GM21367 (cell line): ENCODE data around the gene NDUFV1.
"Not testable (repeated sequence)": the region's sequence is repeated elsewhere in the genome, so short reads cannot be mapped to it uniquely, and the experiment has no call there.

Source experiments
- ATAC-seq: cut with Tn5 transposase; IDR thresholded peaks from one replicate; pipeline ENCODE4 v1.9.1; 2021; ENCODE audit not compliant: unreplicated experiment

The NDUFV1 gene

GRCh38 chr11:67606492-67607295 lies at the start of gene NDUFV1:
Gene NDUFV1, plus strand, starts transcription at chr11:67606936. Its CDS starts 69 bp downstream, at chr11:67607005.
- ATAC-seq: peak; percentile 88

GRCh38 chr11:67558084-67558772 lies 48.5 kb upstream of the NDUFV1 start:
- ATAC-seq: no peak

- peak; percentile 44 for ATAC-seq
These were observed 44.6 kb upstream of the NDUFV1 start for GRCh38 chr11:67561971-67562619.

- no peak for ATAC-seq
These were observed 43.6 kb upstream of the NDUFV1 start for GRCh38 chr11:67562963-67563704.

GRCh38 chr11:67563705-67564114 lies 43.0 kb upstream of the NDUFV1 start:
- not testable (repeated sequence) for ATAC-seq

- ATAC-seq: no peak
These were observed 42.5 kb upstream of the NDUFV1 start for GRCh38 chr11:67564230-67564629.

GRCh38 chr11:67571443-67571842 lies 35.3 kb upstream of the NDUFV1 start:
- no peak for ATAC-seq

GRCh38 chr11:67572305-67572704 lies 34.4 kb upstream of the NDUFV1 start:
- no peak for ATAC-seq

- no peak for ATAC-seq
These were observed 33.9 kb upstream of the NDUFV1 start for GRCh38 chr11:67572747-67573419.

GRCh38 chr11:67574938-67575337 lies 31.8 kb upstream of the NDUFV1 start:
- no peak for ATAC-seq

- no peak for ATAC-seq
These were observed 29.8 kb upstream of the NDUFV1 start for GRCh38 chr11:67576735-67577475.

- no peak for ATAC-seq
These were observed 28.8 kb upstream of the NDUFV1 start for GRCh38 chr11:67577951-67578350.

- no peak for ATAC-seq
These were observed 25.3 kb upstream of the NDUFV1 start for GRCh38 chr11:67581469-67581868.

GRCh38 chr11:67582011-67582410 lies 24.7 kb upstream of the NDUFV1 start:
- no peak for ATAC-seq

- peak; percentile 57 for ATAC-seq
These were observed 23.2 kb upstream of the NDUFV1 start, which contains the start of gene GSTP1 for GRCh38 chr11:67583247-67584204. Gene GSTP1, plus strand, starts transcription at chr11:67583812. Its CDS starts 32 bp downstream, at chr11:67583844.

- ATAC-seq: no peak
These were observed 22.4 kb upstream of the NDUFV1 start for GRCh38 chr11:67584205-67584880.

GRCh38 chr11:67584881-67585873 lies 21.6 kb upstream of the NDUFV1 start:
- no peak for ATAC-seq
